Activated CD4-positive, alpha-beta T cell treated with anti-CD3 and anti-CD28 coated beads, Interleukin-2, Interleukin-4, amounts not matched to agents 100 ng/mL and 50 ng/mL, durations not matched to agents 16 hours and 8 hours (primary cell): ENCODE results near the gene LRRC4C.
"Not testable (repeated sequence)": the region's sequence is repeated elsewhere in the genome, so short reads cannot be mapped to it uniquely, and the experiment has no call there.

Experiments used
- DNase-seq: peaks from one replicate; pipeline ENCODE4 v3.0.0-alpha.2; 2020; ENCODE audit warnings: low spot score

Gene LRRC4C

DNA sequence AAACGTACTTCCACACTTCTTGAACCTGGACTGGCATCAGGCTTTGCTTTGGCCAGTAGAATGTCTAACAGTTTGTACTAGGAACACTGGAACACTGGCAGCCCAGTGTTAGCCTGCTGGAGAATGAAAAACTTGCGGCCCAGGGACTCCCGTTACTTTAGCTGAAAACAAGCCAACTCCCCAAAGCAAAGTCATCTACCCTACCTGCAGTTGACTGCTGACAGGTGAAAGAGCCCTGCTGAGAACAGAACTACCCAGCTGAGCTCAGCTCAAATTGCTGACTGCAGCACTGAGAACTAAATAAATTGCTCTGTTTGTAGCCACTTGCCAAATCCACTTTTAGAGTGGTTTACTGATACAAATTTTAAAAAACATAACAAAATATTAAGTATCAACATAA, 342.5 kb downstream of the LRRC4C start:
- DNase-seq, result no peak

GRCh38 chr11:41115066-41115465, 344.4 kb downstream of the LRRC4C start:
- DNase-seq, result no peak

GRCh38 chr11:41113160-41113559, 346.3 kb downstream of the LRRC4C start:
- no peak for DNase-seq

GRCh38 chr11:41110527-41110926, 348.9 kb downstream of the LRRC4C start:
- DNase-seq, result no peak

DNA sequence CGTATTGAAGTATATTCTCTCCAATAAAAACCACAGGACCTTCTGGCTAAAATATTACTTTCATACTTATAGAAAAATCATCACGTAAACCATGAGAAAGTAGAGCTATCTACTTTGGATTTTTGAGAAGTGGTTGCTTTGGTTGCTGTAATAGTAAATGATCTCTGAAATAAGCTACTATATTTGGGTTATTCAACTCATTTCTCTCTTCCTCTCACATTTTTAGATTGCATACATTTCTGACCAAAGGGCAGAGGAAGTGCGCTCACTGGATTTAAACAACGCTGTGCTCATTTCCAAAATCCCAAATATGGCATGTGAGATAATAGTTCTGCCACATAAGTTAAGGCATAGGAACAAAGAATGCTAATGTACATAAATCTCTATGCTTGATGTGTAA, 357.0 kb downstream of the LRRC4C start:
- no peak for DNase-seq

DNA sequence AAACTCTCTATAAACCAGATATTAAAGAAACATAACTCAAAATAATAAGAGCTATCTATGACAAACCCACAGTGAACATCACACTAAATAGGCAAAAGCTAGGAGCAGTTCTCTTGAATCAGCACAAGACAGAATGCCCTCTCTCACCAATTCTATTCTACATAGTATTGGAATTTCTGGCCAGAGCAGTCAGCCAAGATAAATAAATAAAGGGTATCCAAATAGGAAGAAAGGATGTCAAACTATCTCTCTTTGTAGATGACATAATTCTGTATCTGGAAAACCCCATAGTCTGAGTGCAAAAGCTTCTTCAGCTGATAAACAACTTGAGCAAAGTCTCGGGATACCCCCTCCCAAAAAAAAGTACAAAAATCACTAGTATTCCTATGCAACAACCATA, 359.8 kb downstream of the LRRC4C start:
- no peak for DNase-seq

GRCh38 chr11:41085123-41085522, 374.3 kb downstream of the LRRC4C start:
- DNase-seq, result no peak

DNA sequence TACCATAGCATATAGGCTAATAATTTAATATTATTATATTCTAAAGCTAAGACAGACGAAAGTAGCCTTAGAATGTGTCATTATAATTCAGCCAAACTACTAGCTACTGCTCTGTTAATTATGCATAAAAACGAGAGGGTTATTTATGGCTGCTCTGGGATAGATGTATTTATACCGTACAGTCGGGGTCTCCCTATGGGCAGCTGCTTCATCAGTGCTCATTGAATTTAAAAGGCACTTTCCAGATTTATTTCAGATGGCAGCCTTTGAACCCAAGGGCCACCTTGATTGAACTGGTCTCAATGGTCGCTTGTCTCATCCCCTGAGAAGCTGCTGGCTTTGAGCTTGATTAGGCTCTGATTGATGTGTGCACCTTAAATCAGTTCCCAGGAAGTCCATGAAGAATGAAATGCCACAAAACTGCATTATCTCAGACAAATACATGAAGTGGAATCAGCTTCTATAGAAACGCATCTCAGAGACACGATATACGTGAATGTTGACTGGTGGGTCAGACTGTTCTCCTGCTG, 377.6 kb downstream of the LRRC4C start:
- DNase-seq, result no peak

GRCh38 chr11:41074318-41074717, 385.1 kb downstream of the LRRC4C start:
- no peak for DNase-seq

DNA sequence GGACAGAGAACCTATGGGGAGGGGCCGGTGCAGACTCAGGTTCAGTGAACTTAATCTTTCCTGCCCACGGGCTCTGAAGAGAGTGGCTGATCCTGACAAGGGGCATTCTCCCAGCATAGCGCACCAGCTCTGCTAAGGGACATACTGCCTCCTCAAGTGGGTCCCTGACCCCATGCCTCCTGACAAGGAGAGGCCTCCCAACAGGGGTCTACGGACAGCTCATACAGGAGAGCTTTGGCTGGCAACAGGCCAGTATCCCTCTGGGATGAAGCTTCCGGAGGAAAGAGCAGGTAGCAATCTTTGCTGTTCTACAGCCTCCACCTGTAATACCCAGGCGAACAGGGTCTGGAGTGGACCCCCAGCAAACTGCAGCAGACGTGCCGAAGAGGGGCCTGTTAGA, 394.0 kb downstream of the LRRC4C start:
- no peak for DNase-seq

DNA sequence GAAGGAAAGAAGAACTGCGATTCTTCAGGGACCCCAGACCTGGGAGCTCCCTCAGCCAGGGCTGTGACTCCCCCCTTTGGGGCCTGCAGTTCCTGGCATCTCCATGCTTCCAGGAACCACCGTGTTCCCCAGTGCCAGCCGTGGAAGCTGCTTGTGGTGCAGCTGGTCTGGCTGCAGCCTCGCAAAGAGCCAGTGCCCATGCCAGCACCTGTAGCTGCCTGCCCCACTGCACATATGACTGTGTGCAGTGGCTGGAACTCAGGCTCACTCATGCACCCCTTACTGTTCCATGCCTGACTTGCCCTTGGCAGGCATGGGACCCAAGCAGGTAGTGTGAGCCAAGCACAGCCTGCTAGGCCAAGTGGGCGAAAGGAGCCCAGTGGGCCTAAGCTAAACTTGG, 401.3 kb downstream of the LRRC4C start:
- DNase-seq, result no peak

DNA sequence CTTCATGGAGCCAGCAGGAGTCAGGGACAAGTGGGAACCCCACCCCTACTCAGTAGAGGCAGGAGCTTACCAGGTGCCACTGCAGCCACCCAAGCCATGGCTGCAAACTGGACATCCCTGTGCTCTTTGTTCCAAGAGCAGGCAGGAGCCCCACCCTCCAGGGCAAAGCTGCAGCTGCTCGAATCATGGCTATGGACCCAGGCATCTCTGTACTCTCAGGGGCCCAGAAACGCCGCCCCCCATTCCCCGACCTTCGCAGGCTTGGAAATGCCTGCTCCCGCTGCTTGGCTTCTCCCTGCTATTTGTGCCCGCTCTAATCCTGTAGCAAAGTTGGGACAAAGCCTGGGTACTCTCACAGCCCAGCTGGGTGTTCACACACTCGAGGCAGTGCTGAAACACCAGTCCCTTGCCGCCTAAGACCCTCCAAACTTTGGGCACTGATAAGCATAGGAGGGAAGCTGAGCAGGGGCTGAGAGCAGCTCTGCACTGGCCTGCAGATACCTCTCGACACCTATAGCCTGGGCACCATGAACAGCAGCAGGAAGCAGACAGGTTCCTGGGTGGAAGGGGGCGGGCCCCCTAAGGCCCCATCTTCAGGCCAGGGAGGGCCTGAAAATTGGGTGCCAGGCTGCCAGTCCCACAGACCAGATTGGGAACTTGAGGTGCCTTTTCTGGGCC, 402.4 kb downstream of the LRRC4C start:
- no peak for DNase-seq

DNA sequence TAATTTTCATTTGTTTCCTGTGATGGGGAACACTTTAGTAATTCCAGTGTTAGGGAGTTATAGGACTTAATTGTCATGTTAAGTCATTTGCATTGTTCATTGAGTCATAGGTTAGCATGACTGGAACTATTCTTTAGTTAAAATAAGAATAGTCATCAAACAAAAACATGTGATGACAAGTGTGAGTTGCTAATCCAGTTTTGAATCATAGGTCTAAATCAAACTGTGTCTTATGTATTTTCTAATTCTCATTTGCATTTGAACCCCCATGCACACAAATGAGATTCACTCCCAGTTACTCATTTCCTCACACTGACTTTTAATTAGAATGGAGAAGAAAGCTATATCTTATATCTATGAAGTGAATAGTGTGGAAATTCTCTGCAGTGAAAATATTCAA, 405.6 kb downstream of the LRRC4C start:
- no peak for DNase-seq

DNA sequence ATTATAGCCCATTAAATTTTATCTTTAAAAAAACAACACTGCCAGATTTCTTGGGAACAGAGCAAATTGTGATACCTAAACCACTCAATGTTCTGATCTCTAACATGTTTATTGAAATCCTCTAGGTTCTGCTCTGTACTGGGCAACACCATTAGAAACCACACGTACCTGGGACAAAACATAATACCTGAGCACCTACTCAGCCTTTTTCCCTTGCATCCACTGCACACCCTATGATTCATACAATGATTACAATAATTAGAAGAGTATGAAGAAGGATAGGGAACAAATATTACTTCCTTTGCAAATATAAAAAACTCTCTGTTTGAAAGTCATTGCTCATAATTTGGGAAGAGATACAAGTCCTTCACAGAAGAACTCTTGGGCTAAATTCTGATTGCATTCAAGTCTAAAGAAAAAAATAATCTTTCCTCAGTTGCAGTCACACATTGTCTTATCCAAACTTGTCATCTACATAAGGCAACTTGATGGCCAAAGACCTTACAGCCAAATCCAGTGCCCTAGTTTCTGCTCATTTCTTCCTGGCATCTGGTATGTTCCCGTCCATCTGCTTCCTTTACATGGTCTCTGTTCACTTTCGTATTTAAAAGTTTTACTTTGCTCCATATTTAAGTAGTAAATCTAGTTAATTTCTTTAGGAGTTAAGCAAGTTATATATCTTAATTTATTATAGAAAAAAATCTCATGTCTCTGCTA, 407.4 kb downstream of the LRRC4C start:
- no peak for DNase-seq

DNA sequence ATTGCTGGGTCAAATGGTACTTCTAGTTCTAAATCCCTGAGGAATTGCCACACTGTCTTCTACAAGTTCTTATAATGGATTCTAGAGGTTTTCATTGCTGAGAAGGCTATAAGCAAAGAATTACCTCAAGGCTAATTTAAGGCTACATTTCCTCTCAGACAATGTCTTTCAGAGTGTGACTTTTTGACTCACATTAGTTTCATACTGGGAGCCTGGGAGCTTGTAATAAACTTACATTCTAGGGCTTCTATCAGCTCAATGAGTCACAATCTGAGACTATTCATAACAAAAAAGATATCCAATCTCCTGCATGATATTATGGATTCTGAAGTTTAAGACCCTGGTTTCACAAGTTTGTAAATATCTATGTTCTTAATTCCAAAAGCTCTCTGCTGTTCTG, 408.7 kb downstream of the LRRC4C start:
- no peak for DNase-seq

DNA sequence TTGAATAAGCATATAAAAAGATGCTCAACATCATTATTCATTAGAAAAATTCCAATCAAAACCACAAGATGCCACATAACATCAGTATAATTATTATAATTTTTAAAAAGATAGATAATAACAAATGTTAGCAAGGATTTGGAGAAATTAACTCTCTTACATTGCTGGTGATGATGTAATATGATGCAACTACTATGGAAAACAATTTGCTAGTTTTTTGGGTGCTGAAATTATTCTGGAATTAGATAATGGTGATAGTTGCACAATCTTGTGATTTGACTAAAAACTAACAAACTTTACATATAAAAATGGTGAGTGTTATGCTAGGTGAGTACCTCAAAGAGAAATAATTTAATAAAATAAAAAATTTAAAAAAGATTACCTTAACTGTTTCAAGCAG, 412.2 kb downstream of the LRRC4C start:
- DNase-seq, result no peak

DNA sequence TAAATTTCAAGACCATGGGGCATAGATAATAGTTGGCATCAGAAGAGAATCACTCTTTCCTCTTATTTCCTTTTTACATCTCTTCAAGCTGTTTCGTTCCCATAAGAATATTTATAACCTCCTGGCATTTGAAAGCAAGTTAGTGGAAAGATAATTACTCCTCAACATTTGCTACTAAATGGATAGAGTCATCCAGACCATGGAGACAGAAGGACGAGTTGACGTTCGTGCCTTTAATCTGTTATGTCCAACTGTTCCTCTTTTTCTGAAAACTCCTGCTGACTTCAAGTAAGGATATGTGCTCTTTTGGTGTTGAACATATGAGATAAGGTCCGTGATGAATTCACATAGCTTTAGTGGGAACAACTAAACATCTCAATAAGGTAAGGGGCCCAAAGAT, 414.2 kb downstream of the LRRC4C start:
- DNase-seq, result no peak

DNA sequence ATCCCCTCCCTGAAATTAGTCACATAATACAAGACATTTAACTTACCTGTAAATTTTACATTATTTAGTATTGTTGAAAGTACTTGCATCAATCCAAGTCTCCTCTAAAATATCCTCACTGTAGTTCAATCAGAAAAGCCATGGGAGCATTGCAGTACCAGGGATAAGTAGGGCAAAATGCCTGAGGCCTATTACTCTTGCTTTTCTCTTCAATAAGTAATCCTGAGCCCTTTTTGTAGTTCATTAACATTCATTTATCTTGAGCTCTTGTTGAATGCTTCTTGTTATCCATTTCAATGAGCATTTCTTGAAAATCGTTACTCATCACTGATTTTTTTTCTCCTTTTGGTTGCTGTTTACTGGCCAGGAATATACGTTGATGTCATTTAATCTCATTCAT, 414.7 kb downstream of the LRRC4C start:
- DNase-seq, result no peak

DNA sequence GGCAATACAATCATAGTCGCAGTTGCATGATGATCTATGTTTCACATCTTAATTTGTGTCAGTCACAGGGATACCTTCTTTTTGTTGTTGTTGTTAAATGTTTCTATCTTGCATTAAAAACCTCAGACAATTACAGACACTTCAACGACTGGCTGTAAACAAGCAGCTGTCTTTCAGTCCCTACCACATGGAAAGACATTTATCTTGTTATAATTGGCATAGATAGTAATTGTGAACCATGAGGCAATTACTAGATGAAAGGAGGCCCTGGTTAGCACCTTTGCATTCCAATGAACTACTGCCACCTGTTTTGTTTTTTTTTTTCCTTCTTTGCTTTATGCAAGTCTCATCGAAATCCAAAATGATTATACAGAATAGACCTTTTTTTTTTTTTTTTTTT, 416.8 kb downstream of the LRRC4C start:
- DNase-seq, result no peak

- no peak for DNase-seq
These were observed 419.0 kb downstream of the LRRC4C start for GRCh38 chr11:41040474-41040873.

DNA sequence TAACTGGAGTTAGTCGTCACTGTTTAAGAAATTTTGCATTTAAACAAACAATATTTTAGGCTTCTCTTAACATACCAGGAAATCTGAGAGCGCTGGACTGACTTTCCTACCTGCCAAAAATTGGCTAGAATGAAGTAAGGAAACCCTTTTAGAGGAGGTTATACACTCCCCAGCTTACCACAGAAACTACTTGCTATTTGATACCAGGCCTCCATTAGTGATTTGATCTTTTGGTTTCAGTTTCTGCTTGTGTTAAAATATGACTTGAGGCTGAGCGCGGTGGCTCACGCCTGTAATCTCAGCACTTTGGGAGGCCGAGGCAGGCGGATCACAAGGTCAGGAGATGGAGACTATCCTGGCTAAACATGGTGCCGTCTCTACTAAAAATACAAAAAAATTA, 419.9 kb downstream of the LRRC4C start:
- no peak for DNase-seq

- DNase-seq, result no peak
These were observed 427.8 kb downstream of the LRRC4C start for GRCh38 chr11:41031551-41032060.

DNA sequence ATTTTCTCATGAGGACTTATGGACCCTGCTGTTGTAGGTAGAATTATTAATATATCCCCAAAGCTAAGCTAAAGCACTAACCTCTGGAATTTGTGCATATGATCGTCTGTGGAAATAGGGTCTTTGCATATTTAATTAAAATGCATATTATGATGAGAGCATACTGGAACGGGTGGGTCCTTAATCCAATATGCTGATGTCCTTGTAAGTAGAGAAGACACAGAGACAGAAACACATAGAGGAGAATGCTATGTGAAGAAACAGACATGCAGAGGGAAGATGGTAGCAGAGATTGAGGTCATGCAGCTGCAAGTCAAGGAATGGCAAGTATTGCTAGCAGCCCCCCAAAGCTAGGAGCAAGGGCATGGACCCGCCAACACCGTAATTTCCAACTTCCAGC, 439.2 kb downstream of the LRRC4C start:
- no peak for DNase-seq

DNA sequence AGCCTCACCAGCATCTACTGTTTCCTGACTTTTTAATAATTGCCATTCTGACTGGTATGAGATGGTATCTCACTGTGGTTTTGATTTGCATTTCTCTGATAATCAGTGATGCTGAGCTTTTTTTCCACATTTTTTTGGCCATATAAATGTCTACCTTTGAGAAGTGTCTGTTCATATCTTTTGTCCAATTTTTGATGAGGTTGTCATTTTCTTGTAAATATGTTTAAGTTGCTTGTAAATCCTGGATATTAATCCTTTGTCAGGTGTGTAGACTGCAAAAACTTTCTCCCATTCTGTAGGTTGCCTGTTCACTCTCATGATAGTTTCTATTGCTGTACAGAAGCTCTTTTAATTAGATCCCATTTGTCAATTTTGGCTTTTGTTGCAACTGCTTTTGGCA, 439.8 kb downstream of the LRRC4C start:
- not testable (repeated sequence) for DNase-seq
